ENCODE measurements around the gene BAZ2B.

GRCh38 chr2:159432610-159433009 is 183.7 kb downstream of the BAZ2B start:
- TF ChIP-seq, protein P1, sequence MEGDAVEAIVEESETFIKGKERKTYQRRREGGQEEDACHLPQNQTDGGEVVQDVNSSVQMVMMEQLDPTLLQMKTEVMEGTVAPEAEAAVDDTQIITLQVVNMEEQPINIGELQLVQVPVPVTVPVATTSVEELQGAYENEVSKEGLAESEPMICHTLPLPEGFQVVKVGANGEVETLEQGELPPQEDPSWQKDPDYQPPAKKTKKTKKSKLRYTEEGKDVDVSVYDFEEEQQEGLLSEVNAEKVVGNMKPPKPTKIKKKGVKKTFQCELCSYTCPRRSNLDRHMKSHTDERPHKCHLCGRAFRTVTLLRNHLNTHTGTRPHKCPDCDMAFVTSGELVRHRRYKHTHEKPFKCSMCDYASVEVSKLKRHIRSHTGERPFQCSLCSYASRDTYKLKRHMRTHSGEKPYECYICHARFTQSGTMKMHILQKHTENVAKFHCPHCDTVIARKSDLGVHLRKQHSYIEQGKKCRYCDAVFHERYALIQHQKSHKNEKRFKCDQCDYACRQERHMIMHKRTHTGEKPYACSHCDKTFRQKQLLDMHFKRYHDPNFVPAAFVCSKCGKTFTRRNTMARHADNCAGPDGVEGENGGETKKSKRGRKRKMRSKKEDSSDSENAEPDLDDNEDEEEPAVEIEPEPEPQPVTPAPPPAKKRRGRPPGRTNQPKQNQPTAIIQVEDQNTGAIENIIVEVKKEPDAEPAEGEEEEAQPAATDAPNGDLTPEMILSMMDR (IDR thresholded peaks at IDR 0.05), result no peak
- no peak for TF ChIP-seq POLR2A (IDR thresholded peaks at IDR 0.05)

Measured in right lobe of liver (tissue), 4 donors.